ENCODE results near the gene CCNA2.

CCNA2 gene

DNA sequence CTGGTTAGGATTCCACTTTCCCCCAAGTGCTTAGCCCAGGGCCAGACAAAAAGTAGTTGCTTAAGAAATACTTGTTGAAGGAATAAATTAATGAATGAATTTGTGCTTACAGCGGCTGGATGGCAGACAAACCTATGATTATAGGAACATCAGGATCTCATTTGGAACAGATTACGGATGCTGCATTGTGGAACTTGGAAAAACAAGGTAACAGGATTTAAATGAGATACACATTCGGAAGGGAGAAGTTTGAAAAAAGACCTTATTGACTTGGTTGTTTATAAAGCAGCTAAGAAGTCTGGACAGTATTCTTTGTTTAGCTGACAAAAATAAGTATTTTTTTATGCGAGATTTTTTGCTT lies 22.0 kb downstream of the CCNA2 start:
- no peak for DNase-seq (ENCODE audit: low read depth)

DNA sequence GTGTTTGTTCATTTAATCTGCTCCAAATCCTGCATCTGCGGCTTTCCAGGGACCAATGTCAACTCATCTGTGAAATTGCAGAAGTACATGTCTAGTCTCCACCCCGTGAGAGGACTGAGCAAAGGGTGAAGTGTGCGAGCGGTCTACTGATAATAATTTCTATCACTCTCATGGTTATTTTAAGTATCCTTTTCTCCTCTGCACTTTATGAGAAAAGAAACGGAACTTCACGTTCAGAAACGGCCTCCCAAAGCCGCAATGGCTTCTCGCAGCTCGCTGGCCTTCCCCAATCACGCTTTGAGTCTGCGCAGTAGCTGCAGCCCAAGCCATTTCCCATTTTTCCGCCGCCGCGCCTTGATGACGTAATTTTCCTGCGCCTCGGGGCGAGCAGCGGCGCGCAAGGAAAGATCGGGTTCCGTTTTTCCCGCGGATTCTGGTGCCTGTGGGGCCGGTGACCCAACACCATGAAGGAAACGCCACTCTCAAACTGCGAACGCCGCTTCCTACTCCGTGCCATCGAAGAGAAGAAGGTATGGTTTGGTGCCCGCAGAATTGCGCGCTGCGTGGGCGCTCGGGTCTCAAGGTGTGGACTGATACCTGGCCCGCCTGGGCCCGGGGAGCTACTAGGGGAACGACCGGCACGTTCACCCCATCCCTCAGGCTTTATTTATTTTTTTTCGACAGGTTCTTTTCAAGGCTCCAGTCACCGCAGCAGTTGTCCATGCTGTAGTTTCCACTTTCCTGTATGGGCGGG lies 22.5 kb downstream of the CCNA2 start, which contains the start of gene EXOSC9:
EXOSC9 (plus strand) TSS at position 363 of the 754 bp plus-strand sequence; CDS start at position 465, 102 bp downstream.
- peak; percentile 92 for DNase-seq (ENCODE audit: low read depth)

DNA sequence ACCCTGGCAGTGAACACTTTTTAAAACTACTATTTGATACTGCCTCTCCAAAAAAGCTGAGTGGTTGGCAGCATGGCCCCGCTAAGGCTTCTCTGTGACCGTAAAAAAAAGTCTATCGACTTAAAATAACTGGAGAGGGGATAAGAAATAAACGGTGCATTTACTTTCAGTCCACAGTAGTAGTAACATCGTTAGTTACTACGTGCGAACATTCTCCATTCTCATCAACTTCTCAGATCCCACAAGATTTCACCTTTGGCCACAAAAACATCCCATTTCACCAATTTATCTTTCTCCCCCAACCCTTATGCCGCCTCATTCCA lies 23.1 kb downstream of the CCNA2 start:
- no peak for DNase-seq (ENCODE audit: low read depth)

DNA sequence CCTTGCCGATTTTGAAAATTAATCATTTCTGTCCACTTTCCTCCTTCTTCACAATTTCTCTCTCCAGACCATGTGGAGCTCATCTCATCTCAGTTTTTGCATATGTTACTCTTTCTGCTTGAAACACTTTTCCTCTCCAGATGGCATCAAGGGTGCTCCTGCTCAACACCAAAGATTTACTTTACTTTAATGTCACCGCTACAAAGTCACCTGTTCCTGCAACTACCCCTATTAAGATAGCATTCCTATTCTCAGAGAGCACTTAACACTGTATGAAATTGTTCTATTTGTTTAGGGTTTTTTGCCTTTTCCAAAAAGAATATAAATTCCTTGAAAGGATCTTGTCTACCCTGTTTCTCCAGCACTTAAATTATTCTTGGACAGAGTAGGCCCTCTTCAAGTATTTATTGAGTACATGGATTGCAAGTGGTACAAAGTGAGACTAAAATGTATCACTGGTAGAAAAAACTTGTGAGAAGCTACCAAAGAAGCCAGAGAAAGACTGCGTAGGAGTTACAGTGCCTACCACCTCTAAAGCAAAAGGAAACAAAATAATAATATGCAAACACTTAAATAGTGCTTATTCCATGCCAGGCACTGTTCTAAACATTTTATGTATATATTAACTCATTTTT lies 23.7 kb downstream of the CCNA2 start:
- no peak for DNase-seq (ENCODE audit: low read depth)

DNA sequence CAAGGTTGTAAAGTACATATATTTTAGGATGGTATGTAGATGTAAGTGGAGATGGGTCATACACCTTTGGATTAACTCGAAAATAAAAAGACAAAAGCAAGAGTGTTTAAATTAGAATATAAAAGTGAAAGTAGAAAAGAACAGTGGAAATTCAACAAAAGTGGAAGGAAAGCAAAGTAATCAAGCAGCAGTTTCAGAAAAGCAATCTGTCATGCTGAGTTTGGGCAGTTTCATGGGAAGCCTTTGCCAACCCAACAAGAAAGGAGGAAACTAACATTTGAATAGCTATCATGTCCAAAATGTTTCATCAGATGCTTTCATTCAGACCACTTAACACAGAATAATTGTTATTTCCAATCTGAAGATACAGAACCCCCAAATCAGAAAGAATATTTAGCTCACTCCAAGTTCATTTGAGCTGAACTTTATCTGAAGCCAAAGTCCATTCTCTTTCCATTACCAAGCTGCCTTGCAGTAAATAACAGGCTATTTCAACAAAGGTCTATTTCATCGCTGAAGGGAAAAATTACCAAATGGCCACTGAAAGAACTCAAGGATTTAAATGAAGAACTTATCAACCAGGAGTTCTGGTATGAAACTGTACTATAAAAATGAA lies 24.4 kb downstream of the CCNA2 start:
- DNase-seq (ENCODE audit: low read depth), result no peak

DNA sequence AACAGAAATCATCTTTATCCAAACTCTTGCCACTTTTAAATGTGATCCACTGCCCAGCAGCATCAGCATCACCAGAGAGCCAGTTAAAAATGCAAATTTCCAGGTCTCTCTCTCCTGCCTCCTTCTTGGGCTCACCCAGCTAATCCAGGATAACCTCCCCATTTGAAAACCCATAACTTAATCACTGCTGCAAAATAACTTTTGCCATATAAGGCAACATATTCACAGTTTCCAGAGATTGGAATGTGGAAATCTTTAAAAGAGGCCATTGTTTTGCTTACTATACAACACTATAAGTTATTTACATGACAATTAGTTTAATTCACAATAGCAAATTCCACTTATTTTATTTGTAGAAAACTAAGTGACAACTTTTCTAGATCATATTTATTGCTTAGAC lies 27.4 kb downstream of the CCNA2 start:
- no peak for DNase-seq (ENCODE audit: low read depth)

DNA sequence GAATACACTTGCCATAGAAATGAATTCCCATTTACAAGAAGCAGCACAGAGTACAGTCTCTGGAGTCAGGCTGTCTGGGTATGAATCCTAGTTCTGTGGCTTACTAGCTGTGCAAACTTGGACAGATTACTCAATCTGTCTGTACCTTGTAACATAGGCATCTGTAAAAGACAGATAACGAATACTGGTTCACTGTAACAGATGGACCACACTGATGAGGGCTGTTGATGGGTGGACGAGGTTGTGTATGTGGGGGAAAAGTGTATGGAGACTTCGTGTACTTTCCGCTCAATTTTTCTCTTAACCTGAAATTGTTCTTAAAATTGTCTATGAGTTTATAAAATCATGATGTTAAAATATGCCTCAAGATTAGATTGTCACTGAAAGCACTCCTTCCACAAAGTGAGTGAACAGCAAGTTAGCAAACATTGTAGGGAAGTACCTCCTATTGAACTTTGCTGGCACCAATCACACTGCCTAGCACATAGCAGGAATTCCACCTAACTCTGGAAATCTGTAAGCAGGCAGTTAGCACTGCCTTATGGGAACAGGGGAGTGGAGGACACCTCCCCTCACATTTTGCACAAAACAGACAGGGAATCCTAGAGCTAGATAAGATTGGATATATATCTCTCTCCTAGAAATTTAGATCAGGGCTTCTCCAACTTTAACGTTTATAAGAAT lies 29.0 kb downstream of the CCNA2 start:
- no peak for DNase-seq (ENCODE audit: low read depth)

DNA sequence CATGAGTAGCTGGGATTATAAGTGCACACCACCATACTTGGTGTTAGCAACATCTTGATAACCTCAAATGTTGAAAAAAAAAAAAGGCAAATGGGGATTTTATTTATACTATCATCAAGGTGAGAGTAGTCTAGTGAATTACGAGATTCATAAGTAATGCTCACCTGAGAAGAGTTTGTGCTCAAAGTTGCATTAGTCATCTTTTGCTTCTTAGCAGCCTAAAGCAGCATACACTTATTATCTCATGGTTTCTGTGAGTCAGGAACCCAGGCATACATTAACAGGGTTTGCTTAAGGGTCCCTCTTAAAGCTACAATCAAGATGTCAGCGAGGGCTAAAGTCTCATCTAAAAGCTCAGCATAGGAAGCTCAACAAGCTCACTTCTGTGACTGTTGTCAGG lies 30.7 kb downstream of the CCNA2 start:
- DNase-seq (ENCODE audit: low read depth), result no peak

DNA sequence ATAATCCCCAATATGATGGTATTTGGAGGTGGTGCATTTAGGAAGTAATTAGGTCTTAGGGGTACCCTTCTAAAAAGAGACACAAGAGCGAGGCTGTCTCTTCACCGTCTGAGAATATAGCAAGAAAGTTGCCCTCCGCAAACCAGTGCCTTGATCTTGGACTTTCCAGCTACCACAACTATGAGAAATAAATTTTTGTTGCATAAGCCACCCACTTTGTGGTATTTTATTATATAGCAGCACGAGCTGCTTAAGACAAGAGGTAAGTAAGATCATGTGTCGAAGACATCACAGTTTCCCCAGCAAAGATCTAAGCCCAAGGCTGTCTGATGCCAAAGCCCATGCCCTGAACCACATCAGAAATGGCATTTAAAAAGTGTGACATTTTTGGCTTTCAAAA lies 32.2 kb downstream of the CCNA2 start:
- no peak for DNase-seq (ENCODE audit: low read depth)

DNA sequence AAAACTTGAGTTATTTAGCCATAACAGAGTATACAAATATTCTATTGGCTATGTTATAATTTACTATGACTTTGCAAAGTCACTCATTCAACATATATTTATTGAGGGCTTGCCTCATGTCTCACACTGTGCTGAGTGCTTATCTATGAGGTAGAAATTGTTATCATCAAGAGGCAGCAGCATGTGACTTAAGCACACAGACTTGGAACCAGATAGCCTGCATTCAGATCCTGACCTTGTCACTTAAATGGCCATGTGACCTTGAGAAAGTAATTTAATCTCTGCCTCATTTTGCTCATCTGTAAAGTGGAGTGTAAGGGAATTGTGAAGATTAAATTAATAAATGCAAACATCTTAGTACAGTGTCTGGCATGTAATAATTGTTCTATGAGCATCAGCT lies 32.7 kb downstream of the CCNA2 start:
- DNase-seq (ENCODE audit: low read depth), result no peak

DNA sequence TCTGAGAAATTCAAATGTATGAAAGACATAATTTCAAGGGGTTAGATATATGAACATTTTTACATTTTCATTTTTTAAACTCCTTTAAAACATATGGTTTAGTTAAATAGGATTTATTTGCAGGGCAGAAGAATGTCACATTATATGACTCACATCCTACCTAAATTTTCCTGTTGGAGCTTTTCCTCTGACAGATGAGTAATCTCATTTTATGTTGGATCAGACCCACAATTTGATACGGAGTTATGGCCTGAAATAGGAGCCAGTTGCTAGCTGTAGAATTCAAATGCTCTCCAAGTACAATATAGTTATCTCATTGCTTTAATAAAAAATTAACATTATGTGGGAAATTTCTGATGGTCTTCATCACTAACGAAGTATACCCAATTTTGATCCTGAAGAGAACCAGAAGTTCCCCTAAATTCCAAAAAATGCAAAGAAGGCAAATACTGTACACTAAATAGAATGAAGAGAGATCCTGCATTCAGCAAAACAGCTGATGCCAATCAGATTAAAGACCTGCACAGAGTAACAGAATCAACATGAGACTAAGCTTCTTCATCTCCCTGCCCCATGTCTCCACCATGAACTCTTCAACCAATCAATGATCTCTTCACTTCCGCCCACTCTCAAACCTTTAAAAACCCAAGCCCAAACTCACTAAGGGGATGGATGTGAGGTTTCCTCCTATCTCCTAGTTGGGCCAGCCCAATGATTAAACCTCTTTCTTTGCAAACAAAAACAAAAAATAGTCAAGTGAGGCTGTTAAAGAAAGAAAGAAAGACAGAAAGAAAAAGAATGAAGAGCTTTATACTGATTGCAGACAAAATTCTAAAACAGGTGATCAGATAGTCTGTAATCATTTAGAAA lies 33.5 kb downstream of the CCNA2 start:
- no peak for DNase-seq (ENCODE audit: low read depth)

DNA sequence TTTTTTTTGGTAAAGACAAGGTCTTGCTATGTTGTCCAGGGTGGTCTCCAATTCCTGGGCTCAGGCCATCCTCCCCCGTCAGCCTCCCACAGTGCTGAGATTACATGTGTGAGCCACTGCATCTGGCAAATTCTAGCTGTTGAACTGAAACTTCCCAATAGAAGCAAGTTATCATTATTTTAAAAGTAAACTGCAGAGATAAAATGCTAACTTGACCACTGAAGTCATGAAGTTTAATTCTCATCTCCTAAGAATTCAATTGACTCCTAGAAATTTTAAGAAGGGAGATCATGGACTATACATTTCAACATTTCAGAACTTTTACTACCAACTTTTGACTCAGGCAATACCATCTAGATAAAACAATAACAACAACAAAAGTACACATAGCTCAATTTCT lies 34.2 kb downstream of the CCNA2 start:
- DNase-seq (ENCODE audit: low read depth), result no peak

DNA sequence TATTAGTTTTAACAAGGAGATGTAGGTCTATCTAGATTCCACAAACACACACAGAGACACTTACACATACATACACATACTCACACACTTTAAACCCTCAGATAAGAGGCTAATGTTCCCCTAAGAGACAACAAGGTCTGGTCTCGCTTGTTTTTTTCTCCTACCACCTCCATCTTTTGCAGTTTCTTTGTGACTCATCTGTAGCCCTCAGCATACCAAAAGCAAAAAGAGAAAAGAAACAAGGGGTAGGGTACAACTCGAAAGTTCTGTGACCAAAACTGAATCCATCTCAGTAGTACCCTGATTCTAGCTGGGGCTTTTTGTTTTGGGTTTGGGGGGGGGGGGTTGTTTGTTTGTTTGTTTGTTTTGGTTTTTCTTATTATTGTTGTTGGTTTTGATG lies 34.8 kb downstream of the CCNA2 start:
- no peak for DNase-seq (ENCODE audit: low read depth)

DNA sequence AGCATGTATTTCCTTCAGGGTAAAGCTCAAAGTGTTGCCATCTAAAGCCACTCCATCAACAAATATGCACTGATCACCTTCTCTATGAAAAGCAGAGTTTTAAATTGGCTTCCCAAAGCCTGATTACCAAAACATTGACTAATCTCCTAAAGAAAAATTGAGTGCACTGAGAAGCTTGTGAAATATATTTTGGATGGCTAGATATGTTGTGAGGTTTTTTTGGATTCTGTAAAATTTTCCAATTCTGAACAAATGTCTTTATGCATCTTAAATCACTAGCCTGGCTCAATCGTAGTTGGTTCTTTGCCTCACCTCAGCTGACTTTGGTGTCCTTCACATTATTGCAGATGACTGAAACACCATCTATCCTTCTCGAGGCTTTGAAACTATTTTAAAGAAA lies 37.5 kb downstream of the CCNA2 start:
- DNase-seq (ENCODE audit: low read depth), result no peak

DNA sequence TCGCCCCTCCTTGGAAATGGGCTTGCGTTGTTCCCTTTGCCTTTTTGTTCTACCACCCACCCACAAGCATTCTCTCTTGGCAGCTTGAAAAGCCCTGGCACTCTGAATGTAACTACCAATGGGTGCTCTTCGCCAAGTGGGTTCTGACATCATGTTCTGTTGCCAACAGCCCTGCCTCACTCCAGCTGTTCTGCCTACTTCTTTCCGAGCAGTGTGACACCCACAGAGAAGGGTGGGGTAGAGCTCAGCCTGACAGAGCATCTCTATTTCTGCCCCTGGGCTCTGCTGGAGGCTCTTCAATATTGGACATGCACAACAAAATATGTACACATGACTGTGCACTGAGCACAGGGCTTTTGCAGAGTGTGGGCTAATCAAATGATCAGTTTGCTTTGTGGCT lies 38.2 kb downstream of the CCNA2 start:
- no peak for DNase-seq (ENCODE audit: low read depth)

DNA sequence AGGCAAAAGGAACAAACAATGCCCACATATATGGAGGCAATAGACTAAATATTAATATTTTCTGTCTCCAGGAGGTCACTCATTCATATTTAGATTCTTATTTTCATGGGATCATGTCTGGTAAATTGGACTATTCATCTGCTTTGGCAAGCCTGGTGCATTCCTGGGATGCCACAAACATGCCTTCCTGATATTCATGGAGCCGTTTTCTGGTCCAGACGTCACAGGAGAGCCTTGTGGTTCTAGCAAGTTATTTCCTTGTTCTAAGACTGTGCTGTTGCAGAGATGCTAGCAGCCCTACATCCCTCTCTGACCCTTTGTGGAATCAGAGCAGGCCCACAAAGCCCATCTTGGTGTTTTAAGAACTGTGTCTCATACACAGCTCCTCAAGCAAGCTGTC lies 38.7 kb downstream of the CCNA2 start:
- DNase-seq (ENCODE audit: low read depth), result no peak

DNA sequence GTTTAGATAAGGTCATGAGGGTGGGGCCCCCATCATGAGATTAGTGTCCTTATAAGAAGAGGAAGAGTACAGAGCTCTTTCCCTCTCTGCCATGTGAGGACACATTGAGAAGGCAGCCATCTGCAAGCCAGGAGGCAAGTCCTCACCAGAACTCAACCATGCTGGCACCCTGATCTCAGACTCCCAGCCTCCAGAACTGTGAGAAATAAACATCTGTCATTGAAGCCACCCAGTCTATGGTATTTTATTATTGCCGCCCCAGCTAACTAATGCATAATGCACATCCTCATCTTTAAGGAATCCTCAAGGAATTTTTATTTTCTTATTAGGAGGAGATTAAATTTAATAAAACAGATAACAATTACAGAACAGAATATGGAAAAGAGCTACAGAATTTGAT lies 39.3 kb downstream of the CCNA2 start:
- no peak for DNase-seq (ENCODE audit: low read depth)

DNA sequence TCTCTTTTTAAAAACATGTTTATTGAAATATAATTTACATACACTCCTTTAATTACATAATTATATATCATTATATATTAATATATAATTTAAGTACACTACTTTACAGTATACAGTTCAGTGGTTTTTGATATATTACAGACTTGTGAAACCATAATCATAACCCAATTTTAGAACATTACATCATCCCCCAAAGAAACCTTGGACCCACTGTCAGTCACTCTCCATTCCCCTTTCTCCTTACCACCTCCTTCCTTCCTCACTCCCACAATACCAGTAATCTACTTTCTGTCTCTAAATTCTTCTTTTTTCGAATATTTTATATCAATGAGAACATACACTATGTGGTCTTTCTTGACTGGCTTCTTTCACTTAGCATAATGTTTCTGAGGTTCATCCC lies 40.5 kb downstream of the CCNA2 start:
- DNase-seq (ENCODE audit: low read depth), result no peak

DNA sequence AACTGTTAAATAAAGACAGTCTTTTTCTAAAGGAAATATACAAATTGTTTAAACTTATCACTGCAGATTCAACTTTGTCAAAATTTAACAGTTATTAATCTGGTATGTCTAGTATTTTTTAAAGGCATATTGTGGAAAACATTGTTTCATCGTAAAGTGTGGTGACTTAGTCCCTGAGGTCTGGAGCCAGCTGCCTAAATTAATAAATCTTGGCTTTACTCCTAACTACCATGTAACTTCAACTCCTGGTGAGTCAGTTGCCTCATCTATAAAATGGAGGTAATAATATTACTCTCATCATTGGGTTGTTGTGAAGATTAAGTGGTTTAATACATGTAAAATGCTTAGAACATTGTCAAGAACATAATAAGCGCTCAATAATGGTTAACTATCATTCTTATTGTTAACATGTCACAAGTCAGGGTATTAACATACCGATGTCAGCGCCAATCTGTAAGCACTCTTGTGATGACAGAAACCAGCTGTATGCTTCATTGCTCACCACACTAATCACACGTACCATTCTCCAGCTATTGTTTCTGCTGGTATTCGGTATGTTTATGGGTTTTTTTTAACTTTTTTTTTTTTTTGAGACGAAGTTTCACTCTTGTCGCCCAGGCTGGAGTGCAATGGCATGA lies 44.6 kb downstream of the CCNA2 start:
- no peak for DNase-seq (ENCODE audit: low read depth)

DNA sequence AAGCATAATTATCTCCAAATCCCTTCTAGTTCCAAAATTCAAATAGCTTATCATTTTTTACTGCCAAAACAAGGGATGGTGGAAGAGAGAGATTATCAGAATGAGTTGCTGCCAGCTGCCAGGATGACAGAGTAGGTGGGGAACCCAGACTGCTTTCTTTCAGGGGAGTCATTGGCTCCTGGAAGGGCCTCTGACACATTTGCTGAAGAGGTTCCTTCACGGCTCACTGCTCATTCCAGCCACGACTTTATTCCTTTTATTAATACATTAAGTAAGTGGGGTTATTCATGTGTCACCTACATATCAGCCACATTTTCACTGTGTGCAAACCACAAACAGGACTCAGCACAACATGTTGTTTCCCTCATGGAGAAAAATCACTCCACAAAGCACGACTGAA lies 46.1 kb downstream of the CCNA2 start:
- DNase-seq (ENCODE audit: low read depth), result no peak

DNA sequence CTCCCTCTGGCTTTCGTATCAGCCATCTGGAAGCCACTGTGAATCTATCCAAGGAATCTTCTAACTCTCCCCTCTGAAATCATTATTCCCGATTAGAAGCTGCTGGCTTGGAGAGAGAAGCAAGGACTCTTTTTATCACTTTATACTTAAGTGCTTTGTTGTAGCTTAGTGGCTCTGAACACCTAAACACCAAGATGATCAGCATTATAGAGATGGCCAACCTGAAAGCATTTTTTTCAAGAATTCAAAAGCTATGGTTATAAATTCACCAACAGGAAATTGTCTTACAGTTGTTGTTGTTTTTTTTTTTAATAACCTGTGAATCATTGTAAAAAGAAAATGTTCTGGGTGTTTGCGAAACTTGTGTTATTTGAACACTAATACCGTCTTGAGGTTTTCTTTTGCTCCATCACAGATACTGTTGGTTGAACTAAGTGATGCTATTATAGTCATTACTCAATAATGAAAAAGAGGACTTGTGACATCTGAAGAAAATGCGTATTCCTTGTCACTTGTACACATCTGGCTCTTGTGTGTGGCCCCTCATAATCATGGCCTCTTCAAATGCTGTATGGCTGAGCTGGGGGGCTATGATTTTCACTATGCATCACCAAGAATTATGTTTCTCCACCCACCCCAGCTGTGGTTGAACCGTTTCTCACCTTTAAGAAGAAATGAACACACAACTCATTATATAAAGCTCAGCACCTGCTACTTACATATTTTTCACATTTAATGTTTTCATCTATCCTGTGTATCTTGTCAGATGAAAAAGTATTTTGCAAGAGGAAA lies 46.9 kb downstream of the CCNA2 start:
- no peak for DNase-seq (ENCODE audit: low read depth)
